ENCODE data around the gene NUDT8.

- no peak for TF ChIP-seq CTCF (IDR thresholded peaks at IDR 0.05)
- no peak for TF ChIP-seq POLR2A (IDR thresholded peaks at IDR 0.05)
Measured at GRCh38 chr11:67607507-67607906, 22.2 kb downstream of the NUDT8 start.

All from thyroid gland (tissue), 4 donors.